H9 (cell line): ENCODE results near the gene FAM210B. TPM values are rescaled to one million over a fixed set of nuclear protein-coding genes. Genes with fewer than 3 reads are reported as not detected.
A peak's percentile ranks its signal among the peaks of the same experiment; 100 is the strongest.
"Not testable (repeated sequence)": the region's sequence is repeated elsewhere in the genome, so short reads cannot be mapped to it uniquely, and the experiment has no call there.

Source experiments
- DNase-seq: peaks from one replicate; pipeline ENCODE4 v3.0.0-alpha.2; 2017
- H2AFZ ChIP-seq: one replicate; pipeline ENCODE4 v1.6.1; 2013; ENCODE audit warnings: mild to moderate bottlenecking, low read length, control low read depth, moderate library complexity
- H2AK5ac ChIP-seq: 2 replicates; pipeline ENCODE4 v1.6.1; 2013; ENCODE audit warnings: low read length, control low read depth, mixed read lengths; ENCODE audit not compliant: insufficient read length
- H2BK120ac ChIP-seq: one replicate; pipeline ENCODE4 v1.6.1; 2013; ENCODE audit warnings: low read depth, mild to moderate bottlenecking, low read length, control low read depth, inconsistent platforms; ENCODE audit not compliant: poor library complexity, severe bottlenecking
- H2BK12ac ChIP-seq: 2 replicates; pipeline ENCODE4 v1.6.1; 2013; ENCODE audit warnings: low read length, control low read depth, mixed read lengths, low read depth; ENCODE audit not compliant: insufficient read length
- H2BK15ac ChIP-seq: 2 replicates; pipeline ENCODE4 v1.6.1; 2013; ENCODE audit warnings: low read depth, low read length, control low read depth
- H2BK20ac ChIP-seq: one replicate; pipeline ENCODE4 v1.6.1; 2013; ENCODE audit warnings: low read depth, mild to moderate bottlenecking, low read length, control low read depth, inconsistent platforms; ENCODE audit not compliant: poor library complexity, severe bottlenecking
- H2BK5ac ChIP-seq: 2 replicates; pipeline ENCODE4 v1.6.1; 2013; ENCODE audit warnings: low read length, control low read depth, mixed read lengths; ENCODE audit not compliant: insufficient read length
- H3K14ac ChIP-seq: 2 replicates; pipeline ENCODE4 v1.6.1; 2013; ENCODE audit warnings: low read length, control low read depth; ENCODE audit not compliant: insufficient read depth
- H3K18ac ChIP-seq: 2 replicates; pipeline ENCODE4 v1.6.1; 2013; ENCODE audit warnings: low read depth, mild to moderate bottlenecking, mixed read lengths, low read length, control low read depth; ENCODE audit not compliant: insufficient read length
- H3K23ac ChIP-seq: 2 replicates; pipeline ENCODE4 v1.6.1; 2013; ENCODE audit warnings: low read length, control low read depth, mixed read lengths, low read depth; ENCODE audit not compliant: insufficient read length
- H3K23me2 ChIP-seq: 2 replicates; pipeline ENCODE4 v1.6.1; 2013; ENCODE audit warnings: low read depth, mild to moderate bottlenecking, mixed read lengths, low read length, control low read depth; ENCODE audit not compliant: insufficient read length, poor library complexity, severe bottlenecking
- H3K27ac ChIP-seq: 2 replicates; pipeline ENCODE4 v1.5.1; 2013; ENCODE audit warnings: low read length, control low read depth, mixed read lengths, low read depth; ENCODE audit not compliant: insufficient read length
- H3K27me3 ChIP-seq: 2 replicates; pipeline ENCODE4 v1.6.1; 2013; ENCODE audit warnings: low read length, control low read depth, inconsistent platforms; ENCODE audit not compliant: insufficient read depth
- H3K4ac ChIP-seq: 2 replicates; pipeline ENCODE4 v1.6.1; 2013; ENCODE audit warnings: low read depth, mild to moderate bottlenecking, control low read depth, inconsistent platforms, low read length, moderate library complexity
- H3K4me1 ChIP-seq: 2 replicates; pipeline ENCODE4 v1.6.1; 2013; ENCODE audit warnings: low read length, control low read depth, inconsistent platforms; ENCODE audit not compliant: insufficient read depth
- H3K4me2 ChIP-seq: 2 replicates; pipeline ENCODE4 v1.6.1; 2013; ENCODE audit warnings: low read length, control low read depth, mixed read lengths; ENCODE audit not compliant: insufficient read length, insufficient read depth
- H3K56ac ChIP-seq: 2 replicates; pipeline ENCODE4 v1.6.1; 2013; ENCODE audit warnings: low read depth, mild to moderate bottlenecking, mixed read lengths, low read length, control low read depth; ENCODE audit not compliant: insufficient read length
- H3K79me1 ChIP-seq: 2 replicates; pipeline ENCODE4 v1.6.1; 2013; ENCODE audit warnings: low read depth, mild to moderate bottlenecking, moderate library complexity, low read length, control low read depth, inconsistent platforms; ENCODE audit not compliant: insufficient read depth, poor library complexity, severe bottlenecking
- H3K79me2 ChIP-seq: 2 replicates; pipeline ENCODE4 v1.6.1; 2013; ENCODE audit warnings: low read length, control low read depth, inconsistent platforms; ENCODE audit not compliant: insufficient read depth
- H3K9ac ChIP-seq: 2 replicates; pipeline ENCODE4 v1.6.1; 2013; ENCODE audit warnings: low read length, control low read depth, mixed read lengths; ENCODE audit not compliant: insufficient read length; ENCODE audit errors: extremely low read depth
- H3K9me3 ChIP-seq: one replicate; pipeline ENCODE4 v1.6.1; 2013; ENCODE audit warnings: low read depth, low read length, inconsistent platforms; ENCODE audit not compliant: control insufficient read depth
- H3T11ph ChIP-seq: one replicate; pipeline ENCODE4 v1.6.1; 2013; ENCODE audit warnings: mild to moderate bottlenecking, low read length, control low read depth, inconsistent platforms
- H4K20me1 ChIP-seq: one replicate; pipeline ENCODE4 v1.6.1; 2013; ENCODE audit not compliant: control insufficient read depth, insufficient read length, insufficient read depth
- H4K5ac ChIP-seq: 2 replicates; pipeline ENCODE4 v1.6.1; 2013; ENCODE audit warnings: low read depth, mild to moderate bottlenecking, mixed read lengths, low read length, control low read depth; ENCODE audit not compliant: insufficient read length
- H4K8ac ChIP-seq: replicated peaks from 2 replicates; pipeline ENCODE4 v1.6.1; 2013; ENCODE audit warnings: low read length, control low read depth, mixed read lengths, low read depth; ENCODE audit not compliant: insufficient read length
- H4K91ac ChIP-seq: 2 replicates; pipeline ENCODE4 v1.6.1; 2013; ENCODE audit warnings: low read depth, mild to moderate bottlenecking, moderate library complexity, mixed read lengths, low read length, control low read depth; ENCODE audit not compliant: insufficient read length
- H3K27ac Mint-ChIP-seq, 3 experiments: 2 replicates in 2 of 3; 3 replicates in 1 of 3; pipeline ENCODE4 v1.8.0; 2020 to 2021; ENCODE audit warnings: mixed read lengths in 3 of 3, mild to moderate bottlenecking in 1 of 3, moderate library complexity in 1 of 3
- H3K27me3 Mint-ChIP-seq: 2 replicates; pipeline ENCODE4 v1.8.0; 2021; ENCODE audit warnings: low read depth, mild to moderate bottlenecking, moderate library complexity, mixed read lengths
- H3K36me3 Mint-ChIP-seq, 3 experiments: 2 replicates in 2 of 3; 3 replicates in 1 of 3; pipeline ENCODE4 v1.8.0; 2020 to 2021; ENCODE audit warnings: low read depth in 3 of 3, mixed read lengths in 3 of 3; ENCODE audit not compliant: insufficient read depth in 1 of 3
- H3K4me1 Mint-ChIP-seq, 2 experiments: 2 replicates each; pipeline ENCODE4 v1.8.0; 2020; ENCODE audit warnings: mixed read lengths in 2 of 2
- H3K4me3 Mint-ChIP-seq, 2 experiments: 2 replicates in 1 of 2; 3 replicates in 1 of 2; pipeline ENCODE4 v1.8.0; 2020 to 2021; ENCODE audit warnings: mild to moderate bottlenecking in 2 of 2, mixed read lengths in 2 of 2, moderate library complexity in 1 of 2
- H3K9me3 Mint-ChIP-seq, 2 experiments: 2 replicates in 1 of 2; 3 replicates in 1 of 2; pipeline ENCODE4 v1.8.0; 2020; ENCODE audit warnings: mild to moderate bottlenecking in 2 of 2, mixed read lengths in 2 of 2, moderate library complexity in 1 of 2
- WGBS: extraction: QIAGEN DNeasy Blood & Tissue Kit; methylation state at CpG from one replicate; pipeline ENCODE4 v1.1.7; 2013; ENCODE audit warnings: missing lambda C conversion rate, low lambda C conversion rate, mixed read lengths; ENCODE audit not compliant: insufficient read length; ENCODE audit errors: extremely low coverage; 5-methylcytosine and 5-hydroxymethylcytosine counted together
- total RNA-seq: library from RNA; stranded (reverse); gene quantifications from 2 replicates; pipeline ENCODE4 v1.2.1, GENCODE V29; 2021
- TF ChIP-seq, protein P1 (sequence below): fragments of 200-600 bp; sonication (generic); conservative IDR thresholded peaks from 3 replicates; pipeline ENCODE4 v1.8.0; 2021; ENCODE audit warnings: antibody characterized with exemption, mild to moderate bottlenecking

The FAM210B gene
- total RNA-seq, 1 experiment from 2014 or later, result 24.2 TPM

DNA sequence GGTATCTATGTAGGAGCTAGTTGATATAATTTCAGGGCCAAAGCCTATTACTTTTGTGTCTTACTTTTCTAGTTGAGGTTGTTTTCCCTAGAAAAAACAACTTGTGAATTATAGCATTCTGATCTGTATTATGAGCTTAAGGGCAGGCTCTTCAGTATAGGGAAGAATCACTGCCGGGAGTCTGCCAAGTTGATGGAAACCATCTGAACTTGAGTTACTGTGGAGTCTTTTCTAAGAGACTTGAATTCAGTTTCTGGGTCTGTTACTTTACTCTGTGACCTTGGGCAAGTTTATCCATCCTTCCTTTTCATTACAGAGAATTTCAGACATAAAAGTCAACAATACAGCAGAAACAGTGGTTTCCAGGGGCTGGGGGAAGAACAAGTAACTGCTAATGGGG lies 51.2 kb downstream of the FAM210B start:
- Mint-ChIP-seq H3K27ac (no peak overlapping the region), H3K36me3 (peaks cover 8 to 38% (median 27%) of the 10 kb centered on the region in 3 experiments; a peak in 5 of 7 replicates), H3K4me1 (no peaks in the 10 kb centered on the region), H3K9me3 (no peaks in the 10 kb centered on the region), H3K27me3 (no peaks in the 10 kb centered on the region), H3K4me3 (no peak overlapping the region)
- H3K4ac ChIP-seq, result no peak overlapping the region
- H3K9ac ChIP-seq, result no peak overlapping the region
- no peak overlapping the region for H3K14ac ChIP-seq
- no peak overlapping the region for H2BK12ac ChIP-seq
- no peak overlapping the region for H2BK15ac ChIP-seq
- no peaks in the 10 kb centered on the region for H4K20me1 ChIP-seq
- H2BK5ac ChIP-seq, result no peak overlapping the region
- no peak overlapping the region for H3K4me2 ChIP-seq
- no peaks in the 10 kb centered on the region for H3K27me3 ChIP-seq
- no CpG with 5 or more reads among the region's 1 CpG for WGBS
- no peaks in the 10 kb centered on the region for H3K23me2 ChIP-seq
- H3T11ph ChIP-seq, result no peak overlapping the region
- H4K8ac ChIP-seq, result no peak overlapping the region
- H3K56ac ChIP-seq, result no peak overlapping the region
- no peak overlapping the region for H2AK5ac ChIP-seq
- H3K4me1 ChIP-seq, result no peaks in the 10 kb centered on the region
- no peak overlapping the region for H4K91ac ChIP-seq
- DNase-seq, result no peak
- no peaks in the 10 kb centered on the region for H3K79me2 ChIP-seq
- H3K23ac ChIP-seq, result no peak overlapping the region
- no peak overlapping the region for H4K5ac ChIP-seq
- no peaks in the 10 kb centered on the region for H3K79me1 ChIP-seq
- TF ChIP-seq, protein P1, sequence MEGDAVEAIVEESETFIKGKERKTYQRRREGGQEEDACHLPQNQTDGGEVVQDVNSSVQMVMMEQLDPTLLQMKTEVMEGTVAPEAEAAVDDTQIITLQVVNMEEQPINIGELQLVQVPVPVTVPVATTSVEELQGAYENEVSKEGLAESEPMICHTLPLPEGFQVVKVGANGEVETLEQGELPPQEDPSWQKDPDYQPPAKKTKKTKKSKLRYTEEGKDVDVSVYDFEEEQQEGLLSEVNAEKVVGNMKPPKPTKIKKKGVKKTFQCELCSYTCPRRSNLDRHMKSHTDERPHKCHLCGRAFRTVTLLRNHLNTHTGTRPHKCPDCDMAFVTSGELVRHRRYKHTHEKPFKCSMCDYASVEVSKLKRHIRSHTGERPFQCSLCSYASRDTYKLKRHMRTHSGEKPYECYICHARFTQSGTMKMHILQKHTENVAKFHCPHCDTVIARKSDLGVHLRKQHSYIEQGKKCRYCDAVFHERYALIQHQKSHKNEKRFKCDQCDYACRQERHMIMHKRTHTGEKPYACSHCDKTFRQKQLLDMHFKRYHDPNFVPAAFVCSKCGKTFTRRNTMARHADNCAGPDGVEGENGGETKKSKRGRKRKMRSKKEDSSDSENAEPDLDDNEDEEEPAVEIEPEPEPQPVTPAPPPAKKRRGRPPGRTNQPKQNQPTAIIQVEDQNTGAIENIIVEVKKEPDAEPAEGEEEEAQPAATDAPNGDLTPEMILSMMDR, result no peak
- H3K27ac ChIP-seq, result no peak overlapping the region
- H2BK120ac ChIP-seq, result no peak overlapping the region
- no peak overlapping the region for H3K18ac ChIP-seq
- H2AFZ ChIP-seq, result no peak overlapping the region
- no peaks in the 10 kb centered on the region for H3K9me3 ChIP-seq
- no peak overlapping the region for H2BK20ac ChIP-seq

DNA sequence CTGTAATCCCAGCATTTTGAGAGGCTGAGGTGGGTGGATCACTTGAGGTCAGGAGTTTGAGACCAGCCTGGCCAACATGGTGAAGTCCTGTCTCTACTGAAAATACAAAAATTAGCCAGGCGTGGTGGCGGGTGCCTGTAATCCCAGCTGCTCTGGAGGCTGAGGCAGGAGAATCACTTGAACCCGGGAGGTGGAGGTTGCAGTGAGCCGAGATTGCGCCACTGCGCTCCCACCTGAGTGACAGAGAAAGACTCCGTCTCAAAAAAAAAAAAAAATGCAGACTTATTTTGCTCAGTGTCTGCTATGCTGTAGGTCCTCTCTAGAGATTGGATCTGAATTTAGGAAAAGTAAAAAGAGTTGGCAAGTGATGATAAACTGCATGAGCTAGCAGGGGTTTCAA lies 52.5 kb downstream of the FAM210B start:
- H2BK12ac ChIP-seq, H3K4me1 Mint-ChIP-seq: not testable (repeated sequence)
- H3K36me3 Mint-ChIP-seq, result peaks cover 5 to 24% (median 15%) of the 10 kb centered on the region in 3 experiments; a peak in 5 of 7 replicates

More for the DNA sequence above, 52.5 kb downstream of the FAM210B start:
- not testable (repeated sequence) for H3K27ac ChIP-seq, H4K5ac ChIP-seq, H2AK5ac ChIP-seq, H4K91ac ChIP-seq, H4K8ac ChIP-seq, H3T11ph ChIP-seq, H3K79me2 ChIP-seq, H3K4me1 ChIP-seq, H2BK15ac ChIP-seq, H2BK120ac ChIP-seq, H4K20me1 ChIP-seq, H3K27me3 ChIP-seq, H3K18ac ChIP-seq, H3K27me3 Mint-ChIP-seq, H3K4me2 ChIP-seq, H3K79me1 ChIP-seq, H3K14ac ChIP-seq, H2BK5ac ChIP-seq, H2BK20ac ChIP-seq, H3K23ac ChIP-seq, H3K4ac ChIP-seq, DNase-seq, H3K9me3 Mint-ChIP-seq, H3K4me3 Mint-ChIP-seq, H3K56ac ChIP-seq, H2AFZ ChIP-seq, H3K23me2 ChIP-seq, H3K9ac ChIP-seq, H3K9me3 ChIP-seq
- WGBS, result no CpG with 5 or more reads among the region's 7 CpGs
- H3K27ac Mint-ChIP-seq, result peak overlapping the region in 1 of 3 experiments; percentile 18; a peak in 1 of 7 replicates
